Measurements from ENCODE around the gene PLA2G4A.

- TF ChIP-seq CTCF (IDR thresholded peaks at IDR 0.05) = no peak
- no peak for TF ChIP-seq POLR2A (IDR thresholded peaks at IDR 0.05; ENCODE audit: low read depth)
- TF ChIP-seq POLR2AphosphoS5 (IDR thresholded peaks at IDR 0.05) = no peak
- TF ChIP-seq EP300 (IDR thresholded peaks at IDR 0.05) = no peak
These were observed 65.7 kb downstream of the PLA2G4A start for GRCh38 chr1:186894415-186894814.
